CD4-positive, alpha-beta T cell (primary cell): ENCODE data around the gene DIP2C. TPM values are rescaled to one million over a fixed set of nuclear protein-coding genes. Genes with fewer than 3 reads are reported as not detected.

Experiments used
- ATAC-seq: fragments of 200-7000 bp; cut with Tn5 transposase; one replicate; pipeline ENCODE4 v1.10.0; 2022; ENCODE audit warnings: mild to moderate bottlenecking; ENCODE audit not compliant: poor library complexity
- CTCF ChIA-PET: fragments of 350-600 bp; sonication (Branson Sonifier 250); formaldehyde crosslinking; loops from one replicate; lab custom pipeline; 2021; ENCODE audit warnings: antibody characterized with exemption, inconsistent platforms; lab: Charles Lee
- POLR2A ChIA-PET: fragments of 350-600 bp; sonication (Branson Sonifier 250); formaldehyde crosslinking; loops from one replicate; lab custom pipeline; 2021; ENCODE audit warnings: antibody characterized with exemption, inconsistent platforms; lab: Charles Lee
- DNase-seq, 14 experiments: peaks; one replicate each; pipeline ENCODE4 v3.0.0-alpha.2; 2013 to 2020; ENCODE audit warnings: mixed read lengths in 2 of 14
- H3K27ac ChIP-seq, 2 donors: one replicate each; pipeline versions ENCODE4 v1.5.1 to v1.7.0; 2013; ENCODE audit warnings: low read length in 2 of 2, low read depth in 1 of 2, mild to moderate bottlenecking in 1 of 2
- H3K27me3 ChIP-seq, 2 experiments: 1 replicate in 1 of 2; 2 replicates in 1 of 2; pipeline versions ENCODE4 v1.6.1 to v1.7.0; 2013; ENCODE audit warnings: low read length in 2 of 2, control low read depth in 1 of 2, mild to moderate bottlenecking in 1 of 2, moderate library complexity in 1 of 2; ENCODE audit not compliant: insufficient read depth in 2 of 2, control insufficient read depth in 1 of 2
- H3K36me3 ChIP-seq: one replicate; pipeline ENCODE4 v1.6.1; 2013; ENCODE audit warnings: low read length, control low read depth; ENCODE audit not compliant: insufficient read depth
- H3K4me1 ChIP-seq: one replicate; pipeline ENCODE4 v1.6.1; 2013; ENCODE audit warnings: low read length, control low read depth; ENCODE audit not compliant: insufficient read depth
- H3K4me3 ChIP-seq: one replicate; pipeline ENCODE4 v1.5.1; 2013; ENCODE audit warnings: mild to moderate bottlenecking, low read length, moderate library complexity
- H3K9me3 ChIP-seq, 2 experiments: 1 replicate in 1 of 2; 2 replicates in 1 of 2; pipeline versions ENCODE4 v1.6.1 to v1.7.0; 2013; ENCODE audit warnings: low read length in 2 of 2, mild to moderate bottlenecking in 2 of 2, control low read depth in 1 of 2, moderate library complexity in 1 of 2; ENCODE audit not compliant: control insufficient read depth in 1 of 2, insufficient read depth in 1 of 2
- H3K27ac Mint-ChIP-seq: one replicate; pipeline ENCODE4 v1.8.0; 2020; ENCODE audit warnings: mixed read lengths
- H3K27me3 Mint-ChIP-seq: one replicate; pipeline ENCODE4 v1.8.0; 2021; ENCODE audit warnings: mixed read lengths
- H3K36me3 Mint-ChIP-seq: one replicate; pipeline ENCODE4 v1.8.0; 2021; ENCODE audit warnings: low read depth, mixed read lengths
- H3K4me1 Mint-ChIP-seq: one replicate; pipeline ENCODE4 v1.8.0; 2021; ENCODE audit warnings: low read depth, mixed read lengths
- H3K4me3 Mint-ChIP-seq: one replicate; pipeline ENCODE4 v1.8.0; 2020; ENCODE audit warnings: mild to moderate bottlenecking, mixed read lengths
- H3K9me3 Mint-ChIP-seq: one replicate; pipeline ENCODE4 v1.8.0; 2020; ENCODE audit warnings: mixed read lengths
- CTCF ChIP-seq: fragments of 200-600 bp; IDR thresholded peaks from one replicate; pipeline ENCODE4 v1.8.0; 2022; ENCODE audit warnings: antibody characterized with exemption, mild to moderate bottlenecking
- intact Hi-C, 2 experiments: fragments of 100-400 bp; cut with DNase I in 1 of 2; cut with micrococcal nuclease in 1 of 2; formaldehyde crosslinking; loops; one replicate each; pipeline versions ENCODE4 v1.15.1 to v1.9.0; 2023 to 2025; cut with DNase I, micrococcal nuclease
- total RNA-seq, 174 experiments: library from RNA in 2 of 174; stranded (reverse) in 2 of 174; gene quantifications; one replicate each; pipeline ENCODE4 v1.2.3 and lab custom pipeline; 2021 to 2026

DIP2C gene
- total RNA-seq, 2 experiments from 2014 or later, result 4.1 TPM

DNA sequence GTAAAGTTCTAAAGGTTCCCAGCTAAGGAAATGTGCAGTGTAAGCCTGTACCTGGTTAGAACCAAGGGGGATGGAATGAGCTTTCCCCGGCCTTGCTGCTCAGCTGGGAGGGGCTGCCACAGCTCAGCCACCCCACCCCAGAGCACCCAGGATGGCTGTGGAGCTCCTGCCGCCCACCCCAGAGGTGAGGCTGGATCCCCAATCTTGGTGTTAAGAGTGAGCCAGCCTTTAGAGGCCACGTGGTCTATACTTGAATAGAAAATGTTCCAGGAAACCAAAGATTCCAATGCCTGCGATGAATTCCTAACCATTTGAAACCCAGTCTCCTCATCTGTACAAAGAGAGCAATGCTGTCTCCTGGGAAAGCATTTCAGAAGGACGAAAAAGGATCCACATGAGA, 16.5 kb downstream of the DIP2C start:
- ChIA-PET POLR2A (no interaction called here), CTCF (no interaction called here)
- Mint-ChIP-seq H3K36me3 (no peaks in the 10 kb centered on the region), H3K27me3 (no peaks in the 10 kb centered on the region), H3K4me1 (no peaks in the 10 kb centered on the region), H3K4me3 (no peak overlapping the region), H3K27ac (no peak overlapping the region), H3K9me3 (no peaks in the 10 kb centered on the region)
- DNase-seq, result no peak
- TF ChIP-seq CTCF, result no peak
- Histone ChIP-seq H3K4me1 (no peaks in the 10 kb centered on the region), H3K9me3 (peaks cover 0 to 12% of the 10 kb centered on the region in 2 experiments), H3K27me3 (no peaks in the 10 kb centered on the region), H3K4me3 (no peak overlapping the region), H3K27ac (no peak overlapping the region), H3K36me3 (no peaks in the 10 kb centered on the region)
- ATAC-seq, result no peak
- intact Hi-C loops, result no loop called here

DNA sequence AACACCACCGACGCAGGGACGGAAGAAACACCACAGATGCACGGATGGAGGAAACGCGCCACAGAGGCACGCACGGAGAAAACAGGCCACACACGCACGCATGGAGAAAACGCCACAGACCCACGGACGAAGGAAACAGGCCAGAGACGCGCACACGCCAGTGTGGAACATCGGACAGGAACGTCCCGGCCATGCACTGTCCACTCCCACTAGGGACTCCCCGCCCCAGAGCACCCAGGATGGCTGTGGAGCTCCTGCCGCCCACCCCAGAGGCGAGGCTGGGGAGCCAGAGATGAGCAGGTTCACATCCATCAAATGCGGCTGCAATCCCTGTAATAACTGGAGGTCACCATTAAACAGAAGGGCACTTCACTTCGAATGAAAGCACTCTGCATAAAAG, 17.3 kb downstream of the DIP2C start:
- no peaks in the 10 kb centered on the region for H3K9me3 Mint-ChIP-seq
- DNase-seq (no peak), ATAC-seq (no peak)
- TF ChIP-seq CTCF, result no peak
- no peak overlapping the region for H3K4me3 Mint-ChIP-seq
- H3K27ac Mint-ChIP-seq, result no peak overlapping the region
- ChIA-PET CTCF (no interaction called here), POLR2A (no interaction called here)
- intact Hi-C loops, result no loop called here
- H3K27ac ChIP-seq, result no peak overlapping the region
- H3K27me3 Mint-ChIP-seq, result no peaks in the 10 kb centered on the region
- H3K4me3 ChIP-seq, result no peak overlapping the region
- H3K4me1 ChIP-seq, result no peaks in the 10 kb centered on the region
- no peaks in the 10 kb centered on the region for H3K27me3 ChIP-seq
- H3K9me3 ChIP-seq, result peaks cover 0 to 14% of the 10 kb centered on the region in 2 experiments
- no peaks in the 10 kb centered on the region for H3K36me3 Mint-ChIP-seq
- no peaks in the 10 kb centered on the region for H3K36me3 ChIP-seq
- no peaks in the 10 kb centered on the region for H3K4me1 Mint-ChIP-seq

DNA sequence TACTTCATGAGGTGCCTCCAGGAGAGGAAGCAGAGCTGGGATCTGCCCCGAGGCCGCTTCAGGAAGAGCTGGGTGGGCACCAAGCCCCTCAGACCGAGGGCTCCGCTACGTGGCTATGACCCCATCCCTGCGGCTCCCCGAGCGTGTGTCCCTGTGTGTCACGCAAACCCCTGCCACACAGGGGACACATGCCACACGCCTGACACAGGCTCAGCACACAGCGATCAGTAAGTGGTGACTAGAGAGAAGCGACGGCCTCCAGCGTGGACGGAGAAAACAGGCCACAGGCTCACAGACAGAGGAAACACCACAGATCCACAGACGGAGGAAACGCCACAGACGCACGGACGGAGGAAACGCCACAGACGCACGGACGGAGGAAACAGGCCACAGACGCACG, 18.5 kb downstream of the DIP2C start:
- Histone ChIP-seq H3K9me3 (peaks cover 0 to 24% of the 10 kb centered on the region in 2 experiments), H3K27me3 (no peaks in the 10 kb centered on the region), H3K4me3 (no peak overlapping the region), H3K4me1 (no peaks in the 10 kb centered on the region), H3K27ac (no peak overlapping the region), H3K36me3 (no peaks in the 10 kb centered on the region)
- intact Hi-C loops, result no loop called here
- DNase-seq (no peak), ATAC-seq (no peak)
- ChIA-PET CTCF (no interaction called here), POLR2A (no interaction called here)
- H3K36me3 Mint-ChIP-seq, result no peaks in the 10 kb centered on the region
- no peaks in the 10 kb centered on the region for H3K27me3 Mint-ChIP-seq
- H3K9me3 Mint-ChIP-seq, result no peaks in the 10 kb centered on the region
- H3K27ac Mint-ChIP-seq, result no peak overlapping the region
- H3K4me3 Mint-ChIP-seq, result no peak overlapping the region
- no peaks in the 10 kb centered on the region for H3K4me1 Mint-ChIP-seq
- TF ChIP-seq CTCF, result no peak
